Glutamatergic neuron (in vitro differentiated cells): ENCODE measurements around the gene SGF29. TPM values are rescaled to one million over a fixed set of nuclear protein-coding genes. Genes with fewer than 3 reads are reported as not detected.
"Not testable (repeated sequence)": the region's sequence is repeated elsewhere in the genome, so short reads cannot be mapped to it uniquely, and the experiment has no call there.

Experiments
- DNase-seq: peaks from one replicate; pipeline ENCODE4 v3.0.0; 2022
- H3K27ac Mint-ChIP-seq: one replicate; pipeline ENCODE4 v1.8.0; 2020; ENCODE audit warnings: mild to moderate bottlenecking, mixed read lengths, inconsistent platforms; ENCODE audit not compliant: unreplicated experiment
- H3K27me3 Mint-ChIP-seq: one replicate; pipeline ENCODE4 v1.8.0; 2020; ENCODE audit warnings: mild to moderate bottlenecking, moderate library complexity, mixed read lengths, inconsistent platforms; ENCODE audit not compliant: unreplicated experiment
- H3K36me3 Mint-ChIP-seq: one replicate; pipeline ENCODE4 v1.8.0; 2020; ENCODE audit warnings: mild to moderate bottlenecking, mixed read lengths, inconsistent platforms; ENCODE audit not compliant: unreplicated experiment
- H3K4me1 Mint-ChIP-seq: one replicate; pipeline ENCODE4 v1.8.0; 2020; ENCODE audit warnings: mild to moderate bottlenecking, low read depth, mixed read lengths, inconsistent platforms; ENCODE audit not compliant: unreplicated experiment
- H3K4me3 Mint-ChIP-seq: one replicate; pipeline ENCODE4 v1.8.0; 2020; ENCODE audit warnings: mild to moderate bottlenecking, mixed read lengths, inconsistent platforms; ENCODE audit not compliant: unreplicated experiment
- H3K9me3 Mint-ChIP-seq: one replicate; pipeline ENCODE4 v1.8.0; 2020; ENCODE audit warnings: mild to moderate bottlenecking, moderate library complexity, mixed read lengths, inconsistent platforms; ENCODE audit not compliant: unreplicated experiment
- CTCF ChIP-seq: fragments of 200-600 bp; sonication (generic); IDR thresholded peaks from one replicate; pipeline ENCODE4 v1.5.0; 2021; ENCODE audit not compliant: partially characterized antibody, unreplicated experiment
- total RNA-seq: library from RNA; stranded (reverse); fragmentation: NEBNext Ultra II Directional; extraction: Animal tissue kit (Norgen Biotek cat#: 25700); gene quantifications from one replicate; pipeline ENCODE4 v1.2.1, GENCODE V29; 2021; ENCODE audit not compliant: unreplicated experiment

Gene SGF29
- total RNA-seq, 1 donor from 2014 or later: 29.2 TPM

DNA sequence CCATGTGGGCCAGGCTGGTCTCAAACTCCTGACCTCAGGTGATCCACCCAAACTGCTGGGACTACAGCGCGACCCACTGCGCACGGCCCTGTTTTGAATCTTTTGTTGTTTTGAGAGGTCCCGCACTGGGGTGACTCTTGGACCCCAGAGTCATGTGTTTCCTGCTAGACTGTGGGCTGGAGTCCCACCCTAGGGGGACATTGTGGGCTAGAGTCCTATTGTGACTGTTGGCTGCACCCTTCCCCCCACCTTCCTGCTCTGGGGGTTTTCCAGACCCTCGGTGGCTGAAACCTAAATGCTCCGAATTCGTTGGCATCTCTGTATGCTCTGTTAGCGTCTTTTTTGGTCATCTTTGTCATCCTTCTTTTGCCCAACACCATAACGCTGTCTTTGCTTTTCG, 30.9 kb upstream of the SGF29 start:
- TF ChIP-seq CTCF: no peak
- DNase-seq: no peak
- Mint-ChIP-seq H3K36me3 (no peaks in the 10 kb centered on the region), H3K9me3 (no peaks in the 10 kb centered on the region), H3K27me3 (no peaks in the 10 kb centered on the region), H3K27ac (no peak overlapping the region), H3K4me1 (no peaks in the 10 kb centered on the region), H3K4me3 (no peak overlapping the region)

- Mint-ChIP-seq H3K4me1 (no peaks in the 10 kb centered on the region), H3K9me3 (no peaks in the 10 kb centered on the region), H3K27ac (no peak overlapping the region), H3K4me3 (no peak overlapping the region), H3K36me3 (no peaks in the 10 kb centered on the region), H3K27me3 (no peaks in the 10 kb centered on the region)
- no peak for TF ChIP-seq CTCF
- DNase-seq: no peak
Measured at GRCh38 chr16:28524681-28525171, 29.0 kb upstream of the SGF29 start.

DNA sequence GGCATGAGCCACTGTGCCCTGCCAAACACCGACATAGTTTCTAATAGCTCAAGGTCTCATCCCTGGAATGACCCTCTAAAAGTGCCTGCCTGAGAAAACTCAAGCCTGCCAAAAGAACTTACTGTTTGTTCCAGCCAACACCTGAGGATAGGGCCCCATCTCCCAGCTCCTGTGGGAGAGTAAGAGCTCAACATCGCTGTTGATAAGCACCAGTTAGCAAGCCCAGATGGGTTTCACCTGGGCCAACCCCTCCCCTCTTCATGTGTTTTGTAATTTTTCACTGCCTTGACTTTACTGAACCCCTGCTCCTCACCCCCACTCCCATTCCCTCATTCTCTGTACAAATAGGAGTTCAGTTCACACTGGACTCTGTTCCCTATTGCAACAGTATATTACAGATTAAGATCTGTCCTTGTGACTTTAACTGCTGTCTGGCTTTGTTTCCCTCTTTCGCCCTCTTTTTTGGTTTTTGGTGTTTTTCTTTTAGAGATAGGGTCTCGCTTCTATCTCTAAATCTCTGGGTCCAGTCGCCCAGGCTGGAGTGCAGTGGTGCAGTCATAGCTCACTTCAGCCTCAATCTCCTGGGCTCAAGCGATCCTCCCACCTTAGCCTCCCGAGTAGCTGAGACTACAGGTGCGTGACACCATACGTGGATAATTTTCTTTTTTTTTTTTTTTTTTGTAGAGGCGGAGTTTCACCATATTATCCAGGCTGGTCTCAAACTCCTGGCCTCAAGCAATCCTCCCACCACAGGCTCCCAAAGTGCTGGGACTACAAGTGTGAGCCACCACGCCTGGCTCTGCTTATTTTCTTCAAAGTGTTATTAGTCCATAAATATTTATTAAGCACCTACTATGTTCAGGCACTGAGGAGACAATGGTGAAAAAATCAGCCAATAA, 27.3 kb upstream of the SGF29 start:
- Mint-ChIP-seq H3K36me3 (no peaks in the 10 kb centered on the region), H3K27ac (no peak overlapping the region), H3K27me3 (no peaks in the 10 kb centered on the region), H3K4me3 (no peak overlapping the region), H3K9me3 (no peaks in the 10 kb centered on the region), H3K4me1 (no peaks in the 10 kb centered on the region)
- no peak for TF ChIP-seq CTCF
- no peak for DNase-seq

- not testable (repeated sequence) for H3K4me3 Mint-ChIP-seq, H3K9me3 Mint-ChIP-seq, DNase-seq, H3K36me3 Mint-ChIP-seq, H3K4me1 Mint-ChIP-seq, H3K27me3 Mint-ChIP-seq, H3K27ac Mint-ChIP-seq
Measured at GRCh38 chr16:28527100-28527785, 26.5 kb upstream of the SGF29 start.

DNA sequence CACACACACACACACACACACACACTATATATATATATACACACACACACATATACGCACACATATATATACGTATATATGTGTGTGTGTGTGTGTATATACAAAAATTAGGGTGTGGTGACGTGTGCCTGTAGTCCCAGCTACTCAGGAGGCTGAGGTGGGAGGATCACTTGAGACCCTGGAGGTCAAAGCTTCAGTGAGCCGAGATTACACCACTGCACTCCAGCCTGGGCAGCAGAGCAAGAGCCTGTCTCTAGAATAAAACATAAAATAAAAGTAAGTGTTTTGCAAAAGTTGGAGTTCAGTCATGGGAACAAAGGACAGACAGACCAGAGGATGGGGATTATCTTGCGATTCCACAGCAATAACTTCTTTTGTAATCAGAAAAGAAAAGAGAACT, 25.7 kb upstream of the SGF29 start:
- no peak for TF ChIP-seq CTCF
- H3K9me3 Mint-ChIP-seq: no peaks in the 10 kb centered on the region
- H3K36me3 Mint-ChIP-seq: no peaks in the 10 kb centered on the region
- H3K27ac Mint-ChIP-seq: no peak overlapping the region
- no peaks in the 10 kb centered on the region for H3K4me1 Mint-ChIP-seq
- H3K27me3 Mint-ChIP-seq: no peaks in the 10 kb centered on the region
- no peak for DNase-seq
- no peak overlapping the region for H3K4me3 Mint-ChIP-seq
